ENCODE results near the gene NTM.
A peak's percentile ranks its signal among the peaks of the same experiment; 100 is the strongest.

Gene NTM

GRCh38 chr11:132244846-132245245 is 874.4 kb downstream of the NTM start:
- H3K4me3 ChIP-seq (ENCODE audit: low read depth, low read length) = no peak overlapping the region
- DNase-seq (ENCODE audit: low read depth) = no peak

GRCh38 chr11:132245403-132246385 is 875.3 kb downstream of the NTM start:
- H3K4me3 ChIP-seq (ENCODE audit: low read depth, low read length) = no peak overlapping the region
- DNase-seq (ENCODE audit: low read depth) = no peak

- no peak overlapping the region for H3K4me3 ChIP-seq (ENCODE audit: low read depth, low read length)
- no peak for DNase-seq (ENCODE audit: low read depth)
Observed at GRCh38 chr11:132248580-132248979, 878.2 kb downstream of the NTM start.

GRCh38 chr11:132249256-132249655 is 878.8 kb downstream of the NTM start:
- no peak overlapping the region for H3K4me3 ChIP-seq (ENCODE audit: low read depth, low read length)
- no peak for DNase-seq (ENCODE audit: low read depth)

GRCh38 chr11:132251061-132251460 is 880.6 kb downstream of the NTM start:
- H3K4me3 ChIP-seq (ENCODE audit: low read depth, low read length) = no peak overlapping the region
- DNase-seq (ENCODE audit: low read depth) = no peak

- DNase-seq (ENCODE audit: low read depth) = no peak
- H3K4me3 ChIP-seq (ENCODE audit: low read depth, low read length) = no peak overlapping the region
Observed at GRCh38 chr11:132253469-132254264, 883.3 kb downstream of the NTM start.

GRCh38 chr11:132254906-132255305 is 884.5 kb downstream of the NTM start:
- H3K4me3 ChIP-seq (ENCODE audit: low read depth, low read length) = no peak overlapping the region
- DNase-seq (ENCODE audit: low read depth) = no peak

GRCh38 chr11:132256528-132257279 is 886.3 kb downstream of the NTM start:
- no peak overlapping the region for H3K4me3 ChIP-seq (ENCODE audit: low read depth, low read length)
- DNase-seq (ENCODE audit: low read depth) = no peak

- DNase-seq (ENCODE audit: low read depth) = no peak
- no peak overlapping the region for H3K4me3 ChIP-seq (ENCODE audit: low read depth, low read length)
Observed at GRCh38 chr11:132257871-132258270, 887.5 kb downstream of the NTM start.

GRCh38 chr11:132258875-132259274 is 888.5 kb downstream of the NTM start:
- DNase-seq (ENCODE audit: low read depth) = peak; percentile 8
- H3K4me3 ChIP-seq (ENCODE audit: low read depth, low read length) = no peak overlapping the region

GRCh38 chr11:132260636-132261035 is 890.2 kb downstream of the NTM start:
- DNase-seq (ENCODE audit: low read depth) = no peak

GRCh38 chr11:132263241-132263640 is 892.8 kb downstream of the NTM start:
- no peak for DNase-seq (ENCODE audit: low read depth)
- H3K4me3 ChIP-seq (ENCODE audit: low read depth, low read length) = no peak overlapping the region

More at GRCh38 chr11:132260636-132261035, 890.2 kb downstream of the NTM start:
- no peak overlapping the region for H3K4me3 ChIP-seq (ENCODE audit: low read depth, low read length)

GRCh38 chr11:132263875-132264274 is 893.5 kb downstream of the NTM start:
- no peak for DNase-seq (ENCODE audit: low read depth)
- no peak overlapping the region for H3K4me3 ChIP-seq (ENCODE audit: low read depth, low read length)

GRCh38 chr11:132264616-132265015 is 894.2 kb downstream of the NTM start:
- no peak for DNase-seq (ENCODE audit: low read depth)
- H3K4me3 ChIP-seq (ENCODE audit: low read depth, low read length) = no peak overlapping the region

GRCh38 chr11:132278801-132279574 is 908.6 kb downstream of the NTM start:
- no peak for DNase-seq (ENCODE audit: low read depth)
- no peak overlapping the region for H3K4me3 ChIP-seq (ENCODE audit: low read depth, low read length)

- no peak for DNase-seq (ENCODE audit: low read depth)
- H3K4me3 ChIP-seq (ENCODE audit: low read depth, low read length) = no peak overlapping the region
Observed at GRCh38 chr11:132284048-132284447, 913.6 kb downstream of the NTM start.

GRCh38 chr11:132284611-132285010 is 914.2 kb downstream of the NTM start:
- no peak for DNase-seq (ENCODE audit: low read depth)
- no peak overlapping the region for H3K4me3 ChIP-seq (ENCODE audit: low read depth, low read length)

- no peak for DNase-seq (ENCODE audit: low read depth)
- no peak overlapping the region for H3K4me3 ChIP-seq (ENCODE audit: low read depth, low read length)
Observed at GRCh38 chr11:132285631-132286030, 915.2 kb downstream of the NTM start.

GRCh38 chr11:132286106-132286505 is 915.7 kb downstream of the NTM start:
- no peak for DNase-seq (ENCODE audit: low read depth)
- H3K4me3 ChIP-seq (ENCODE audit: low read depth, low read length) = no peak overlapping the region

All from skeletal muscle cell (primary cell).